PC-9 (cell line): ENCODE data around the gene NTNG1.

ENCODE experiments used
- EZH2 ChIP-seq: fragments of 200-600 bp; sonication (generic); IDR thresholded peaks from 2 replicates; pipeline ENCODE4 v1.8.0; 2017; ENCODE audit warnings: antibody characterized with exemption, low read depth
- TF ChIP-seq, protein P1 (sequence below): fragments of 200-600 bp; sonication (generic); conservative IDR thresholded peaks from 2 replicates; pipeline ENCODE4 v1.6.1; 2017; ENCODE audit warnings: mixed run types, antibody characterized with exemption, mild to moderate bottlenecking, moderate library complexity

DNA sequence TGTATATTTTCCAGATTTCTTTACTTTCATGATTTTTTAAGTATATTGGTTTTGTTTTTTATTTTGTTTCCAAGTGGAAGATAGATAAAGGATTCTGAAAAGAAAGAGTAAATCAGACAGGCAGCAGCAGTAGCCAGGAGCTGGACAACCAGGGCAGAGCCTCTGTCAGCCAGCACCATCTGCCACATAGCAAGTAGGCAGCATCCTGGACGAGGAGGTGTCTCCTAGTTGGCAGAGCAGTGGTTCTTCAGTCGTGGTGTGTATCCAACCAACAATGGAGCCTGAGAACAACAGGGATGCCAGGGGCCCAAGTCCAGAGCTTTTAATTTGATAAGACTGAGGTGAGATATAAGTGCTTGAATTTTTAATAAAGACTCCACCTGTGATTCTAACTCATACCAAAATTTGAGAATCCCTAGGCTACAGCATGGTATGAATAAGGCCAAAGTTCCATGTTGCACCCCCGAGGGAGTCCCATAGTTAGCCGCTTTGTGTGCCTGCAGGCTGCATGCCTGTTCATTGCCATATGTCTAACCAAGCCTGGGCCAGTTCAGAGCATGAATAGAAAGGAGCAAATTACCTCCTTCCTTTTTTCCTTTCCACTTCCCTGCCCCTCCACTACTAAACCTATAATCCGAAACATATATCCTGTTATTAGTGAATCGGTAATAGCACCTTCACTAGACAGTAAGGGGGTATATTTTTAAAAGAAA is 153.2 kb downstream of the NTNG1 start:
- TF ChIP-seq, protein P1, sequence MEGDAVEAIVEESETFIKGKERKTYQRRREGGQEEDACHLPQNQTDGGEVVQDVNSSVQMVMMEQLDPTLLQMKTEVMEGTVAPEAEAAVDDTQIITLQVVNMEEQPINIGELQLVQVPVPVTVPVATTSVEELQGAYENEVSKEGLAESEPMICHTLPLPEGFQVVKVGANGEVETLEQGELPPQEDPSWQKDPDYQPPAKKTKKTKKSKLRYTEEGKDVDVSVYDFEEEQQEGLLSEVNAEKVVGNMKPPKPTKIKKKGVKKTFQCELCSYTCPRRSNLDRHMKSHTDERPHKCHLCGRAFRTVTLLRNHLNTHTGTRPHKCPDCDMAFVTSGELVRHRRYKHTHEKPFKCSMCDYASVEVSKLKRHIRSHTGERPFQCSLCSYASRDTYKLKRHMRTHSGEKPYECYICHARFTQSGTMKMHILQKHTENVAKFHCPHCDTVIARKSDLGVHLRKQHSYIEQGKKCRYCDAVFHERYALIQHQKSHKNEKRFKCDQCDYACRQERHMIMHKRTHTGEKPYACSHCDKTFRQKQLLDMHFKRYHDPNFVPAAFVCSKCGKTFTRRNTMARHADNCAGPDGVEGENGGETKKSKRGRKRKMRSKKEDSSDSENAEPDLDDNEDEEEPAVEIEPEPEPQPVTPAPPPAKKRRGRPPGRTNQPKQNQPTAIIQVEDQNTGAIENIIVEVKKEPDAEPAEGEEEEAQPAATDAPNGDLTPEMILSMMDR, result no peak
- TF ChIP-seq EZH2, result no peak
